Right cardiac atrium (tissue), 5 donors: Measurements from ENCODE around the gene KLK6. TPM values are rescaled to one million over a fixed set of nuclear protein-coding genes. Genes with fewer than 3 reads are reported as not detected.

Source experiments
- polyA plus RNA-seq: library from polyadenylated mRNA; stranded (reverse); fragments of 200-250 nt; gene quantifications from one replicate; pipeline ENCODE4 v1.2.3, GENCODE V29; 2013
- total RNA-seq, 4 donors: library from RNA; stranded (reverse); fragmentation: NEBNext Ultra II Directional; extraction: Animal tissue kit (Norgen Biotek cat#: 25700); gene quantifications; one replicate each; pipeline ENCODE4 v1.2.1, GENCODE V29; 2021
- donor health status: healthy with polysubstance abuse.
- donor health status: DM: no; HTN: yes; CAD: no.
- donor health status: DM: no; HTN: no; CAD: no.
- donor health status: DM: no; HTN: yes; CAD: no; lungs with severe emphysema.
- donor health status: DM: yes; HTN: yes; CAD: no.

The KLK6 gene
- total and polyA plus RNA-seq, 5 donors = not detected

Other genes starting within 250 kb of the KLK6 start
- 1 to 10 TPM in 1 of 4 donors, under 1 TPM in 3; 0.09 to 1.2 (median 0.44) TPM for gene SHANK1, start 249.8 kb downstream of the KLK6 start, total RNA-seq
- gene SHANK1, start 249.8 kb downstream of the KLK6 start, polyA plus RNA-seq = 1.9 TPM
- 10 to 100 TPM in 2 of 4 donors, 1 to 10 TPM in 2; 8.2 to 10.2 (median 10.0) TPM for gene CLEC11A, start 246.2 kb downstream of the KLK6 start, total RNA-seq
- 5.5 TPM for gene CLEC11A, start 246.2 kb downstream of the KLK6 start, polyA plus RNA-seq
- gene GPR32, start 199.1 kb downstream of the KLK6 start, total RNA-seq = not detected
- not detected for gene GPR32, start 199.1 kb downstream of the KLK6 start, polyA plus RNA-seq
- not detected for gene ACP4, start 179.2 kb downstream of the KLK6 start, total RNA-seq
- not detected for gene ACP4, start 179.2 kb downstream of the KLK6 start, polyA plus RNA-seq
- under 1 TPM in 2 of 4 donors, not detected in 2; 0.54 to 0.82 TPM for gene KLK1, start 145.8 kb downstream of the KLK6 start, total RNA-seq
- gene KLK1, start 145.8 kb downstream of the KLK6 start, polyA plus RNA-seq = 0.18 TPM
- not detected for gene KLK15, start 136.0 kb downstream of the KLK6 start, total RNA-seq
- gene KLK15, start 136.0 kb downstream of the KLK6 start, polyA plus RNA-seq = not detected
- not detected for gene KLK3, start 114.7 kb downstream of the KLK6 start, total RNA-seq
- not detected for gene KLK3, start 114.7 kb downstream of the KLK6 start, polyA plus RNA-seq
- gene KLK2, start 96.2 kb downstream of the KLK6 start, total RNA-seq = not detected
- gene KLK2, start 96.2 kb downstream of the KLK6 start, polyA plus RNA-seq = not detected
- gene KLK4, start 58.2 kb downstream of the KLK6 start, total RNA-seq = not detected
- not detected for gene KLK4, start 58.2 kb downstream of the KLK6 start, polyA plus RNA-seq
- not detected for gene KLK5, start 16.6 kb downstream of the KLK6 start, total RNA-seq
- not detected for gene KLK5, start 16.6 kb downstream of the KLK6 start, polyA plus RNA-seq
- gene KLK7, start 14.3 kb upstream of the KLK6 start, total RNA-seq = not detected
- gene KLK7, start 14.3 kb upstream of the KLK6 start, polyA plus RNA-seq = not detected
- not detected for gene KLK8, start 32.0 kb upstream of the KLK6 start, total RNA-seq
- 0.07 TPM for gene KLK8, start 32.0 kb upstream of the KLK6 start, polyA plus RNA-seq
- under 1 TPM in 3 of 4 donors, not detected in 1; 0.48 to 0.89 (median 0.50) TPM for gene KLK10, start 50.1 kb upstream of the KLK6 start, total RNA-seq
- 0.48 TPM for gene KLK10, start 50.1 kb upstream of the KLK6 start, polyA plus RNA-seq
- under 1 TPM in 3 of 4 donors, not detected in 1; 0.50 to 0.69 (median 0.50) TPM for gene KLK11, start 57.0 kb upstream of the KLK6 start, total RNA-seq
- gene KLK11, start 57.0 kb upstream of the KLK6 start, polyA plus RNA-seq = 0.14 TPM
- not detected for gene KLK12, start 65.4 kb upstream of the KLK6 start, total RNA-seq
- gene KLK12, start 65.4 kb upstream of the KLK6 start, polyA plus RNA-seq = not detected
- not detected for gene KLK13, start 95.5 kb upstream of the KLK6 start, total RNA-seq
- gene KLK13, start 95.5 kb upstream of the KLK6 start, polyA plus RNA-seq = 0.20 TPM
- gene KLK14, start 113.3 kb upstream of the KLK6 start, total RNA-seq = 1 to 10 TPM in 1 of 4 donors, under 1 TPM in 1, not detected in 2; 0.31 to 1.0 TPM
- not detected for gene KLK14, start 113.3 kb upstream of the KLK6 start, polyA plus RNA-seq
- gene CTU1, start 138.8 kb upstream of the KLK6 start, total RNA-seq = 1 to 10 TPM; 4.2 to 5.3 (median 4.4) TPM
- 2.0 TPM for gene CTU1, start 138.8 kb upstream of the KLK6 start, polyA plus RNA-seq
- gene SIGLEC9, start 155.3 kb upstream of the KLK6 start, total RNA-seq = 1 to 10 TPM; 2.9 to 6.0 (median 4.7) TPM
- 1.2 TPM for gene SIGLEC9, start 155.3 kb upstream of the KLK6 start, polyA plus RNA-seq
- 1 to 10 TPM; 1.3 to 2.4 (median 2.0) TPM for gene SIGLEC7, start 172.7 kb upstream of the KLK6 start, total RNA-seq
- 0.59 TPM for gene SIGLEC7, start 172.7 kb upstream of the KLK6 start, polyA plus RNA-seq